Kidney (tissue), 14 donors: ENCODE data around the gene ADGRD1. TPM values are rescaled to one million over a fixed set of nuclear protein-coding genes. Genes with fewer than 3 reads are reported as not detected.

Experiments used
- DNase-seq, 5 donors: peaks; one replicate each; pipeline ENCODE4 v3.0.0-alpha.2; 2013 to 2020
- FAIRE-seq: peaks from 2 replicates; lab custom pipeline; 2012; peaks lifted over from hg19 to GRCh38; lab: Jason Lieb, UNC
- H3K27ac ChIP-seq, 2 donors: one replicate each; pipeline ENCODE4 v1.7.0; 2013; ENCODE audit warnings: low read depth in 2 of 2, low read length in 2 of 2, inconsistent platforms in 1 of 2
- H3K27me3 ChIP-seq: one replicate; pipeline ENCODE4 v1.7.1; 2013; ENCODE audit warnings: low read length, inconsistent platforms; ENCODE audit not compliant: control insufficient read depth, insufficient read depth
- H3K36me3 ChIP-seq, 3 donors: one replicate each; pipeline versions ENCODE4 v1.7.0 to v1.7.1; 2013; ENCODE audit warnings: low read length in 3 of 3, control low read depth in 1 of 3, inconsistent platforms in 1 of 3; ENCODE audit not compliant: insufficient read depth in 3 of 3, control insufficient read depth in 2 of 3
- H3K4me1 ChIP-seq, 3 donors: one replicate each; pipeline versions ENCODE4 v1.7.0 to v1.7.1; 2013; ENCODE audit warnings: low read length in 3 of 3, inconsistent platforms in 1 of 3, low read depth in 1 of 3; ENCODE audit not compliant: control insufficient read depth in 2 of 3, insufficient read depth in 2 of 3
- H3K4me3 ChIP-seq, 3 donors: one replicate each; pipeline versions ENCODE4 v1.7.0 to v1.8.1; 2013; ENCODE audit warnings: low read length in 3 of 3, control low read depth in 1 of 3, inconsistent platforms in 1 of 3
- H3K9ac ChIP-seq, 3 donors: one replicate each; pipeline versions ENCODE4 v1.7.0 to v1.7.1; 2013; ENCODE audit warnings: low read length in 3 of 3, control low read depth in 1 of 3, inconsistent platforms in 1 of 3
- H3K9me3 ChIP-seq, 3 donors: one replicate each; pipeline versions ENCODE4 v1.7.0 to v1.7.1; 2013; ENCODE audit warnings: low read length in 3 of 3, control low read depth in 1 of 3, inconsistent platforms in 1 of 3; ENCODE audit not compliant: control insufficient read depth in 2 of 3, insufficient read depth in 1 of 3
- CTCF ChIP-seq: IDR thresholded peaks from 3 replicates; pipeline ENCODE4 v1.5.1; 2012; ENCODE audit warnings: mild to moderate bottlenecking, moderate library complexity, borderline replicate concordance; ENCODE audit not compliant: insufficient read depth; ENCODE audit errors: extremely low read depth
- intact Hi-C: fragments of 100-400 bp; cut with DNase I; formaldehyde crosslinking; loops from one replicate; pipeline ENCODE4 v1.11.1; 2022
- polyA plus RNA-seq: library from polyadenylated mRNA; stranded (reverse); fragments of 350-450 nt; fragmentation: Illumina TruSeq; extraction: RNeasy Lipid Tissue Mini Kit (QIAGEN cat#74804); gene quantifications from one replicate; pipeline ENCODE4 v1.2.3, GENCODE V29; 2014; ENCODE audit warnings: low read depth, low replicate concordance; ENCODE audit not compliant: insufficient read depth
- total RNA-seq: library from RNA; stranded (reverse); fragmentation: NEBNext Ultra II Directional; extraction: Animal tissue kit (Norgen Biotek cat#: 25700); gene quantifications from one replicate; pipeline ENCODE4 v1.2.1, GENCODE V29; 2021
- donor health status: control.
- donor health status: control.
- donor health status: control.
- donor health status: control.
- donor health status: control.
- donor health status: DM: yes; HTN: yes; CAD: no.
- donor health status: Normal renal cell carcinoma (clear cell type).

The ADGRD1 gene
- total and polyA plus RNA-seq, 2 donors from 2014 or later = 1.7 to 6.7 TPM

- no peak overlapping the region for H3K27ac ChIP-seq
- no peak for DNase-seq
- H3K4me1 ChIP-seq = peaks cover 0 to 3% (median 0%) of the 10 kb centered on the region in 3 donors
- H3K9me3 ChIP-seq = no peaks in the 10 kb centered on the region
- intact Hi-C loops = no loop called here
- no peak overlapping the region for H3K4me3 ChIP-seq
- H3K36me3 ChIP-seq = no peaks in the 10 kb centered on the region
- H3K9ac ChIP-seq = no peak overlapping the region
- no peak for TF ChIP-seq CTCF
- FAIRE-seq = no peak
- H3K27me3 ChIP-seq = no peaks in the 10 kb centered on the region
These were observed 180.3 kb downstream of the ADGRD1 start for GRCh38 chr12:131133994-131134393.

GRCh38 chr12:131134523-131135310 is 181.0 kb downstream of the ADGRD1 start:
- intact Hi-C loops = no loop called here
- Histone ChIP-seq H3K4me1 (peaks cover 0 to 3% (median 0%) of the 10 kb centered on the region in 3 donors), H3K36me3 (no peaks in the 10 kb centered on the region), H3K9me3 (no peaks in the 10 kb centered on the region), H3K27ac (no peak overlapping the region), H3K9ac (no peak overlapping the region), H3K4me3 (no peak overlapping the region), H3K27me3 (no peaks in the 10 kb centered on the region)
- FAIRE-seq (no peak), DNase-seq (no peak)
- TF ChIP-seq CTCF = no peak

- intact Hi-C loops = no loop called here
These were observed 181.6 kb downstream of the ADGRD1 start for GRCh38 chr12:131135311-131135785.

More at GRCh38 chr12:131135311-131135785, 181.6 kb downstream of the ADGRD1 start:
- TF ChIP-seq CTCF = no peak
- Histone ChIP-seq H3K9ac (no peak overlapping the region), H3K27me3 (no peaks in the 10 kb centered on the region), H3K27ac (no peak overlapping the region), H3K36me3 (no peaks in the 10 kb centered on the region), H3K4me3 (no peak overlapping the region), H3K9me3 (no peaks in the 10 kb centered on the region), H3K4me1 (peaks cover 0 to 3% (median 0%) of the 10 kb centered on the region in 3 donors)
- peak in 1 of 5 donors; percentile 59 for DNase-seq
- FAIRE-seq = no peak
